ENCODE measurements around the gene PSMC3IP. TPM values are rescaled to one million over a fixed set of nuclear protein-coding genes. Genes with fewer than 3 reads are reported as not detected.
"Not testable (repeated sequence)": the region's sequence is repeated elsewhere in the genome, so short reads cannot be mapped to it uniquely, and the experiment has no call there.

PSMC3IP gene
- polyA plus RNA-seq, 3 donors, result 1.2 TPM; not detected in 2

- H3K27me3 Mint-ChIP-seq (ENCODE audit: low read depth in 3 of 3), result peaks cover 0 to 3% (median 0%) of the 10 kb centered on the region in 3 donors
- H3K9me3 Mint-ChIP-seq, result no peaks in the 10 kb centered on the region
- Histone ChIP-seq H4K20me1 (ENCODE audit: insufficient read depth, low read length) (peaks cover 3% of the 10 kb centered on the region), H3K4me3 (replicated peaks in 1 of 3; ENCODE audit: low read depth in 2 of 3, low read length in 3 of 3) (no peak overlapping the region), H3K9me3 (replicated peaks in 1 of 2; ENCODE audit: control insufficient read depth in 1 of 2, insufficient read depth in 1 of 2, low read length in 2 of 2) (no peaks in the 10 kb centered on the region), H3K9ac (ENCODE audit: insufficient read depth, low read length, poor library complexity, severe bottlenecking) (no peak overlapping the region), H2AFZ (ENCODE audit: insufficient read depth, low read depth, low read length, poor library complexity, severe bottlenecking) (no peak overlapping the region), H3K4me1 (ENCODE audit: control insufficient read depth in 1 of 2, insufficient read depth in 2 of 2, low read length in 2 of 2) (peaks cover 4 to 9% of the 10 kb centered on the region in 2 donors), H3K79me2 (ENCODE audit: insufficient read depth, low read length) (peaks cover 8% of the 10 kb centered on the region), H3K27me3 (ENCODE audit: control insufficient read depth in 2 of 2, insufficient read depth in 2 of 2, low read length in 2 of 2) (no peaks in the 10 kb centered on the region), H3K36me3 (replicated peaks in 1 of 2; ENCODE audit: control insufficient read depth in 1 of 2, insufficient read depth in 2 of 2, low read length in 2 of 2) (peaks cover 30 to 47% of the 10 kb centered on the region in 2 donors), H3K4me2 (replicated peaks; ENCODE audit: extremely low read depth, low read length, poor library complexity, severe bottlenecking) (no peak overlapping the region), H3K27ac (ENCODE audit: low read depth in 1 of 2, low read length in 2 of 2) (no peak overlapping the region)
- no peak for DNase-seq
- TF ChIP-seq, protein P1, sequence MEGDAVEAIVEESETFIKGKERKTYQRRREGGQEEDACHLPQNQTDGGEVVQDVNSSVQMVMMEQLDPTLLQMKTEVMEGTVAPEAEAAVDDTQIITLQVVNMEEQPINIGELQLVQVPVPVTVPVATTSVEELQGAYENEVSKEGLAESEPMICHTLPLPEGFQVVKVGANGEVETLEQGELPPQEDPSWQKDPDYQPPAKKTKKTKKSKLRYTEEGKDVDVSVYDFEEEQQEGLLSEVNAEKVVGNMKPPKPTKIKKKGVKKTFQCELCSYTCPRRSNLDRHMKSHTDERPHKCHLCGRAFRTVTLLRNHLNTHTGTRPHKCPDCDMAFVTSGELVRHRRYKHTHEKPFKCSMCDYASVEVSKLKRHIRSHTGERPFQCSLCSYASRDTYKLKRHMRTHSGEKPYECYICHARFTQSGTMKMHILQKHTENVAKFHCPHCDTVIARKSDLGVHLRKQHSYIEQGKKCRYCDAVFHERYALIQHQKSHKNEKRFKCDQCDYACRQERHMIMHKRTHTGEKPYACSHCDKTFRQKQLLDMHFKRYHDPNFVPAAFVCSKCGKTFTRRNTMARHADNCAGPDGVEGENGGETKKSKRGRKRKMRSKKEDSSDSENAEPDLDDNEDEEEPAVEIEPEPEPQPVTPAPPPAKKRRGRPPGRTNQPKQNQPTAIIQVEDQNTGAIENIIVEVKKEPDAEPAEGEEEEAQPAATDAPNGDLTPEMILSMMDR (IDR thresholded peaks at IDR 0.05), result no peak
- H3K4me1 Mint-ChIP-seq, result peaks cover 7% of the 10 kb centered on the region
- no peak overlapping the region for H3K4me3 Mint-ChIP-seq
- WGBS (ENCODE audit: insufficient coverage), result 96% methylated on average over 13 of the region's 17 CpGs
- H3K27ac Mint-ChIP-seq, result peak overlapping the region in 3 of 7 donors; percentile 7 to 68 (median 12)
- intact Hi-C loops (cut with micrococcal nuclease), result no loop called here
- H3K36me3 Mint-ChIP-seq, result peaks cover 36 to 42% of the 10 kb centered on the region in 2 donors
Observed at GRCh38 chr17:42613699-42614295, 36.3 kb upstream of the PSMC3IP start.

DNA sequence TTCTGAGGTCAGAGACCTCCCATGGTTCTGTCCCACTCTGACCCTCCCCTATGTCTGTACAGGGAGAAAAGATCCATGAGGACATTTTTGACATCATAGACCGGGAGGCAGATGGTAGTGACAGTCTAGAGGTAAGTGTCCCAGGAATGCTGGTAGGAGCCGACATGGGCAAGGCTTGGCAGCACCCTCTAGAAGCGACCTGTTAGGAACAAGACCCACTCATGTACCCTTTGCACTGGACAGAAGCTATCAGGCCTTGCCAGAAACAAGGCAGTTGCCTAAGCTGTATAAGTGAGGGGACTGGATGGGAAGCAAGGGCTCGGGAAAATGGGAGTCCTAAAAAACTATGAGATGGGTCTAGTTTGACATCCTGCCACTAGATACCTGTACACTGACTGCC lies 34.5 kb upstream of the PSMC3IP start:
- H3K36me3 Mint-ChIP-seq, result peaks cover 36 to 42% of the 10 kb centered on the region in 2 donors
- peaks cover 26% of the 10 kb centered on the region for H3K79me2 ChIP-seq (ENCODE audit: insufficient read depth, low read length)
- H3K9me3 Mint-ChIP-seq, result peaks cover 0 to 2% (median 0%) of the 10 kb centered on the region in 7 donors
- WGBS (ENCODE audit: insufficient coverage), result 100% methylated on average over 2 of the region's 4 CpGs
- H2AFZ ChIP-seq (ENCODE audit: insufficient read depth, low read depth, low read length, poor library complexity, severe bottlenecking), result no peak overlapping the region
- H3K4me1 ChIP-seq (ENCODE audit: control insufficient read depth in 1 of 2, insufficient read depth in 2 of 2, low read length in 2 of 2), result peaks cover 17 to 27% of the 10 kb centered on the region in 2 donors
- TF ChIP-seq, protein P1 (IDR thresholded peaks at IDR 0.05), result no peak
- H3K27me3 Mint-ChIP-seq (ENCODE audit: low read depth in 3 of 3), result peaks cover 0 to 3% (median 0%) of the 10 kb centered on the region in 3 donors
- no peak overlapping the region for H3K27ac ChIP-seq (ENCODE audit: low read depth in 1 of 2, low read length in 2 of 2)
- peaks cover 22% of the 10 kb centered on the region for H3K4me1 Mint-ChIP-seq
- H3K9ac ChIP-seq (ENCODE audit: insufficient read depth, low read length, poor library complexity, severe bottlenecking), result no peak overlapping the region
- H3K4me3 Mint-ChIP-seq, result no peak overlapping the region
- intact Hi-C loops (cut with micrococcal nuclease), result no loop called here
- no peaks in the 10 kb centered on the region for H3K9me3 ChIP-seq (replicated peaks in 1 of 2; ENCODE audit: control insufficient read depth in 1 of 2, insufficient read depth in 1 of 2, low read length in 2 of 2)
- DNase-seq, result no peak
- H3K36me3 ChIP-seq (replicated peaks in 1 of 2; ENCODE audit: control insufficient read depth in 1 of 2, insufficient read depth in 2 of 2, low read length in 2 of 2), result peaks cover 30 to 47% of the 10 kb centered on the region in 2 donors
- no peaks in the 10 kb centered on the region for H3K27me3 ChIP-seq (ENCODE audit: control insufficient read depth in 2 of 2, insufficient read depth in 2 of 2, low read length in 2 of 2)
- H3K4me3 ChIP-seq (replicated peaks in 1 of 3; ENCODE audit: low read depth in 2 of 3, low read length in 3 of 3), result no peak overlapping the region
- H3K4me2 ChIP-seq (replicated peaks; ENCODE audit: extremely low read depth, low read length, poor library complexity, severe bottlenecking), result no peak overlapping the region
- H4K20me1 ChIP-seq (ENCODE audit: insufficient read depth, low read length), result peaks cover 21% of the 10 kb centered on the region
- H3K27ac Mint-ChIP-seq, result peak overlapping the region in 1 of 7 donors; percentile 18

GRCh38 chr17:42609814-42610801 lies 32.6 kb upstream of the PSMC3IP start:
- Histone ChIP-seq H3K4me3 (replicated peaks in 1 of 3; ENCODE audit: low read depth in 2 of 3, low read length in 3 of 3) (peak overlapping the region; percentile 58 to 92 (median 80)), H3K4me1 (ENCODE audit: control insufficient read depth in 1 of 2, insufficient read depth in 2 of 2, low read length in 2 of 2) (peaks cover 21 to 32% of the 10 kb centered on the region in 2 donors), H3K79me2 (ENCODE audit: insufficient read depth, low read length) (peaks cover 45% of the 10 kb centered on the region), H3K27ac (ENCODE audit: low read depth in 1 of 2, low read length in 2 of 2) (peak overlapping the region; percentile 56 to 90), H3K4me2 (replicated peaks; ENCODE audit: extremely low read depth, low read length, poor library complexity, severe bottlenecking) (peak overlapping the region; percentile 86), H2AFZ (ENCODE audit: insufficient read depth, low read depth, low read length, poor library complexity, severe bottlenecking) (peak overlapping the region; percentile 93), H3K9ac (ENCODE audit: insufficient read depth, low read length, poor library complexity, severe bottlenecking) (peak overlapping the region; percentile 91), H3K36me3 (replicated peaks in 1 of 2; ENCODE audit: control insufficient read depth in 1 of 2, insufficient read depth in 2 of 2, low read length in 2 of 2) (peaks cover 29 to 42% of the 10 kb centered on the region in 2 donors), H4K20me1 (ENCODE audit: insufficient read depth, low read length) (peaks cover 40% of the 10 kb centered on the region)
- WGBS (ENCODE audit: insufficient coverage), result 15% methylated on average over 17 of the region's 42 CpGs
- H3K9me3 Mint-ChIP-seq; H3K27me3 Mint-ChIP-seq (ENCODE audit: low read depth in 3 of 3); H3K9me3 ChIP-seq (replicated peaks in 1 of 2; ENCODE audit: control insufficient read depth in 1 of 2, insufficient read depth in 1 of 2, low read length in 2 of 2); H3K27me3 ChIP-seq (ENCODE audit: control insufficient read depth in 2 of 2, insufficient read depth in 2 of 2, low read length in 2 of 2); DNase-seq: not testable (repeated sequence)
- peak overlapping the region; percentile 83 to 95 (median 88) for H3K27ac Mint-ChIP-seq
- peak overlapping the region; percentile 100 for H3K4me3 Mint-ChIP-seq
- H3K36me3 Mint-ChIP-seq, result peaks cover 32 to 39% of the 10 kb centered on the region in 2 donors
- intact Hi-C loops (cut with micrococcal nuclease), result loop anchor here (2.0 to 5.0 kb wide), 2 partner anchors 43 to 67 kb away; partner anchors contain the start of genes MLX (in 1 of the 2) and PLEKHH3 (in 1 of the 2)
- peaks cover 29% of the 10 kb centered on the region for H3K4me1 Mint-ChIP-seq

Measured in CD14-positive monocyte (primary cell).